ENCODE results near the gene CD101.
A peak's percentile ranks its signal among the peaks of the same experiment; 100 is the strongest.

The CD101 gene

GRCh38 chr1:117069220-117069844, 67.8 kb downstream of the CD101 start:
- H3K4me3 ChIP-seq (ENCODE audit: low read depth, low read length) = no peak overlapping the region
- DNase-seq (ENCODE audit: low read depth) = no peak
- no peak for TF ChIP-seq CTCF (conservative IDR thresholded peaks at IDR 0.05; ENCODE audit: low read depth, low read length)

- no peak overlapping the region for H3K4me3 ChIP-seq (ENCODE audit: low read depth, low read length)
- peak; percentile 51 for DNase-seq (ENCODE audit: low read depth)
- no peak for TF ChIP-seq CTCF (conservative IDR thresholded peaks at IDR 0.05; ENCODE audit: low read depth, low read length)
Observed at GRCh38 chr1:117070124-117070523, 68.6 kb downstream of the CD101 start.

- no peak for TF ChIP-seq CTCF (conservative IDR thresholded peaks at IDR 0.05; ENCODE audit: low read depth, low read length)
- no peak overlapping the region for H3K4me3 ChIP-seq (ENCODE audit: low read depth, low read length)
- DNase-seq (ENCODE audit: low read depth) = no peak
Observed at GRCh38 chr1:117076648-117077047, 75.1 kb downstream of the CD101 start.

GRCh38 chr1:117077267-117077666, 75.7 kb downstream of the CD101 start:
- H3K4me3 ChIP-seq (ENCODE audit: low read depth, low read length) = no peak overlapping the region
- peak; percentile 91 for DNase-seq (ENCODE audit: low read depth)
- no peak for TF ChIP-seq CTCF (conservative IDR thresholded peaks at IDR 0.05; ENCODE audit: low read depth, low read length)

GRCh38 chr1:117079737-117080136, 78.2 kb downstream of the CD101 start:
- DNase-seq (ENCODE audit: low read depth) = no peak
- no peak for TF ChIP-seq CTCF (conservative IDR thresholded peaks at IDR 0.05; ENCODE audit: low read depth, low read length)
- no peak overlapping the region for H3K4me3 ChIP-seq (ENCODE audit: low read depth, low read length)

GRCh38 chr1:117084231-117084630, 82.7 kb downstream of the CD101 start:
- H3K4me3 ChIP-seq (ENCODE audit: low read depth, low read length) = no peak overlapping the region
- no peak for TF ChIP-seq CTCF (conservative IDR thresholded peaks at IDR 0.05; ENCODE audit: low read depth, low read length)
- DNase-seq (ENCODE audit: low read depth) = no peak
